Left ventricle myocardium superior (tissue), 1 donor: ENCODE data around the gene CBR3. TPM values are rescaled to one million over a fixed set of nuclear protein-coding genes. Genes with fewer than 3 reads are reported as not detected.

Source experiments
- ATAC-seq: fragments of 200-7000 bp; cut with Tn5 transposase; one replicate; pipeline ENCODE4 v1.9.1; 2020; ENCODE audit warnings: mild to moderate bottlenecking, moderate library complexity
- DNase-seq: peaks from one replicate; pipeline ENCODE4 v3.0.0-alpha.2; 2020
- intact Hi-C: fragments of 100-400 bp; cut with micrococcal nuclease; formaldehyde crosslinking; loops from one replicate; pipeline ENCODE4 v1.11.0; 2022
- total RNA-seq: library from RNA; stranded (reverse); fragmentation: NEBNext Ultra II Directional; extraction: Animal tissue kit (Norgen Biotek cat#: 25700); gene quantifications from one replicate; pipeline ENCODE4 v1.2.1, GENCODE V29; 2021
- donor health status: DM: no; HTN: yes; CAD: no; lungs with severe emphysema.

The CBR3 gene
- total RNA-seq, 1 donor from 2014 or later = 2.6 TPM

GRCh38 chr21:36171336-36171735 lies 36.5 kb downstream of the CBR3 start:
- intact Hi-C loops = no loop called here
- ATAC-seq = peak; percentile 6
- no peak for DNase-seq

- ATAC-seq = peak; percentile 93
- intact Hi-C loops = no loop called here
- peak; percentile 60 for DNase-seq
Observed at GRCh38 chr21:36171741-36172331, 37.0 kb downstream of the CBR3 start.

GRCh38 chr21:36174780-36175179 lies 39.9 kb downstream of the CBR3 start:
- ATAC-seq = no peak
- no peak for DNase-seq
- intact Hi-C loops = no loop called here

- no peak for DNase-seq
Observed at GRCh38 chr21:36175771-36176565, 41.1 kb downstream of the CBR3 start.

GRCh38 chr21:36178349-36178748 lies 43.5 kb downstream of the CBR3 start:
- intact Hi-C loops = no loop called here
- no peak for ATAC-seq
- no peak for DNase-seq

More at GRCh38 chr21:36175771-36176565, 41.1 kb downstream of the CBR3 start:
- no peak for ATAC-seq
- intact Hi-C loops = no loop called here

GRCh38 chr21:36179145-36179544 lies 44.3 kb downstream of the CBR3 start:
- no peak for DNase-seq
- ATAC-seq = no peak
- intact Hi-C loops = no loop called here

- ATAC-seq = no peak
- DNase-seq = no peak
Observed at GRCh38 chr21:36180963-36181362, 46.1 kb downstream of the CBR3 start.

GRCh38 chr21:36183144-36183795 lies 48.4 kb downstream of the CBR3 start:
- DNase-seq (no peak), ATAC-seq (no peak)
- intact Hi-C loops = no loop called here

More at GRCh38 chr21:36180963-36181362, 46.1 kb downstream of the CBR3 start:
- intact Hi-C loops = no loop called here

GRCh38 chr21:36184545-36184944 lies 49.7 kb downstream of the CBR3 start:
- no peak for ATAC-seq
- no peak for DNase-seq
- intact Hi-C loops = no loop called here

- no peak for DNase-seq
- no peak for ATAC-seq
- intact Hi-C loops = no loop called here
Observed at GRCh38 chr21:36185523-36185922, 50.6 kb downstream of the CBR3 start.

GRCh38 chr21:36186081-36186480 lies 51.2 kb downstream of the CBR3 start:
- ATAC-seq (no peak), DNase-seq (no peak)
- intact Hi-C loops = no loop called here

- ATAC-seq = peak; percentile 89
- intact Hi-C loops = no loop called here
- DNase-seq = peak; percentile 74
Observed at GRCh38 chr21:36186506-36187399, 51.9 kb downstream of the CBR3 start.

GRCh38 chr21:36188081-36188681 lies 53.3 kb downstream of the CBR3 start:
- ATAC-seq = peak; percentile 90
- peak; percentile 75 for DNase-seq
- intact Hi-C loops = no loop called here

- intact Hi-C loops = no loop called here
- no peak for DNase-seq
- ATAC-seq = no peak
Observed at GRCh38 chr21:36188937-36189336, 54.1 kb downstream of the CBR3 start.

GRCh38 chr21:36190736-36191135 lies 55.9 kb downstream of the CBR3 start:
- intact Hi-C loops = no loop called here
- no peak for DNase-seq
- ATAC-seq = no peak

GRCh38 chr21:36193200-36193599 lies 58.3 kb downstream of the CBR3 start:
- DNase-seq = no peak
- ATAC-seq = no peak
- intact Hi-C loops = no loop called here

GRCh38 chr21:36194024-36194423 lies 59.1 kb downstream of the CBR3 start:
- ATAC-seq = no peak
- intact Hi-C loops = no loop called here

GRCh38 chr21:36195613-36196012 lies 60.7 kb downstream of the CBR3 start:
- intact Hi-C loops = no loop called here

More at GRCh38 chr21:36194024-36194423, 59.1 kb downstream of the CBR3 start:
- DNase-seq = no peak

More at GRCh38 chr21:36195613-36196012, 60.7 kb downstream of the CBR3 start:
- DNase-seq (no peak), ATAC-seq (no peak)
